Left renal pelvis (tissue), 4 donors: Measurements from ENCODE around the gene MTMR11. TPM values are rescaled to one million over a fixed set of nuclear protein-coding genes. Genes with fewer than 3 reads are reported as not detected.
"Not testable (repeated sequence)": the region's sequence is repeated elsewhere in the genome, so short reads cannot be mapped to it uniquely, and the experiment has no call there.

Experiments used
- DNase-seq, 4 donors: peaks; one replicate each; pipeline ENCODE4 v3.0.0-alpha.2; 2013; ENCODE audit warnings: low read depth in 4 of 4, low spot score in 3 of 4
- polyA plus RNA-seq, 4 donors: library from polyadenylated mRNA; unstranded; fragments of 120-200 nt; gene quantifications; one replicate each; pipeline ENCODE4 v1.2.1, GENCODE V29; 2013; ENCODE audit not compliant: insufficient read length in 4 of 4

Gene MTMR11
- polyA plus RNA-seq, 4 donors = 27.8 to 34.3 (median 32.4) TPM

GRCh38 chr1:149906570-149907075 is 30.1 kb downstream of the MTMR11 start:
- DNase-seq = no peak

- DNase-seq = no peak
Measured at GRCh38 chr1:149903836-149904491, 32.7 kb downstream of the MTMR11 start.

- DNase-seq = peak; percentile 83 to 89 (median 86)
Measured at GRCh38 chr1:149899460-149900284, 37.0 kb downstream of the MTMR11 start, which contains the start of gene BOLA1. Gene BOLA1, plus strand, starts transcription at chr1:149899568. Its CDS starts 492 bp downstream, at chr1:149900060.

GRCh38 chr1:149896575-149896974 is 40.1 kb downstream of the MTMR11 start:
- no peak for DNase-seq

- DNase-seq = peak in 1 of 4 donors; percentile 37
Measured at GRCh38 chr1:149888999-149889289, 47.7 kb downstream of the MTMR11 start.

GRCh38 chr1:149888247-149888998 is 48.3 kb downstream of the MTMR11 start:
- peak; percentile 76 to 89 (median 82) for DNase-seq

- peak; percentile 94 to 98 (median 95) for DNase-seq
Measured at GRCh38 chr1:149887456-149888246, 49.0 kb downstream of the MTMR11 start.

- DNase-seq = not testable (repeated sequence)
Measured at GRCh38 chr1:149887196-149887455, 49.6 kb downstream of the MTMR11 start.

GRCh38 chr1:149886396-149887195 is 50.1 kb downstream of the MTMR11 start:
- peak; percentile 99 for DNase-seq

GRCh38 chr1:149886121-149886395 is 50.6 kb downstream of the MTMR11 start:
- not testable (repeated sequence) for DNase-seq

- DNase-seq = peak in 3 of 4 donors; percentile 68 to 77 (median 68)
Measured at GRCh38 chr1:149885339-149886120, 51.1 kb downstream of the MTMR11 start.

GRCh38 chr1:149884433-149885338 is 52.0 kb downstream of the MTMR11 start:
- peak in 1 of 4 donors; percentile 37 for DNase-seq

GRCh38 chr1:149883598-149884247 is 53.0 kb downstream of the MTMR11 start:
- DNase-seq = no peak

GRCh38 chr1:149881876-149882275 is 54.8 kb downstream of the MTMR11 start:
- DNase-seq = no peak

- no peak for DNase-seq
Measured at GRCh38 chr1:149879556-149879955, 57.1 kb downstream of the MTMR11 start.
